Transverse colon (tissue), 4 donors: Measurements from ENCODE around the gene LMX1A. TPM values are rescaled to one million over a fixed set of nuclear protein-coding genes. Genes with fewer than 3 reads are reported as not detected.

Experiments
- DNase-seq: peaks from one replicate; pipeline ENCODE4 v3.0.0-alpha.2; 2019
- H3K27ac ChIP-seq, 4 donors: fragments of 200-600 bp; sonication (generic); 2 replicates each; pipeline ENCODE4 v1.5.1; 2016 to 2018; ENCODE audit warnings: inconsistent platforms in 4 of 4
- H3K27me3 ChIP-seq: fragments of 200-600 bp; sonication (generic); 2 replicates; pipeline ENCODE4 v1.5.1; 2017; ENCODE audit warnings: inconsistent platforms
- H3K36me3 ChIP-seq, 4 donors: fragments of 200-600 bp; sonication (generic); 2 replicates each; pipeline ENCODE4 v1.5.1; 2017 to 2019; ENCODE audit warnings: inconsistent platforms in 4 of 4
- H3K4me1 ChIP-seq, 4 donors: fragments of 200-600 bp; sonication (generic); 2 replicates each; pipeline ENCODE4 v1.5.1; 2017 to 2020; ENCODE audit warnings: inconsistent platforms in 4 of 4
- H3K4me3 ChIP-seq, 4 donors: fragments of 200-600 bp; sonication (generic); 1 replicate in 1 of 4; 2 replicates in 3 of 4; pipeline versions ENCODE4 v1.5.1 to v1.6.1; 2017 to 2019; ENCODE audit warnings: inconsistent platforms in 4 of 4
- H3K9me3 ChIP-seq, 2 donors: fragments of 200-600 bp; sonication (generic); 2 replicates each; pipeline ENCODE4 v1.5.1; 2017 to 2019; ENCODE audit warnings: inconsistent platforms in 2 of 2
- CTCF ChIP-seq, 5 experiments: fragments of 200-600 bp in 3 of 5; fragments of 450-650 bp in 2 of 5; sonication (generic) in 3 of 5; IDR thresholded peaks; 1 replicate in 2 of 5; 2 replicates in 3 of 5; pipeline ENCODE4 v1.5.1; 2016 to 2017; ENCODE audit warnings: antibody characterized with exemption in 5 of 5, inconsistent platforms in 3 of 5, mild to moderate bottlenecking in 2 of 5, moderate library complexity in 1 of 5
- EP300 ChIP-seq: sonication (generic); formaldehyde crosslinking; IDR thresholded peaks from one replicate; pipeline ENCODE4 v1.6.1; 2017; ENCODE audit warnings: antibody characterized with exemption, low read depth
- POLR2A ChIP-seq: fragments of 450-650 bp; IDR thresholded peaks from one replicate; pipeline ENCODE4 v1.6.1; 2016; ENCODE audit warnings: antibody characterized with exemption, mild to moderate bottlenecking, moderate library complexity
- POLR2AphosphoS5 ChIP-seq, 3 donors: sonication (generic); formaldehyde crosslinking; IDR thresholded peaks; one replicate each; pipeline ENCODE4 v1.6.1; 2016; ENCODE audit warnings: antibody characterized with exemption in 3 of 3
- WGBS, 2 donors: methylation state at CpG; one replicate each; pipeline ENCODE4 v1.1.5; 2018; ENCODE audit warnings: low coverage in 1 of 2; 5-methylcytosine and 5-hydroxymethylcytosine counted together
- in situ Hi-C, 4 donors: fragments of 200-750 bp; cut with MboI; loops; one replicate each; pipeline versions ENCODE4 v1.15.0 to v1.15.1; 2017; ENCODE audit warnings: low sequenced_read_pairs in 3 of 4, low pct_ligation_motif_present in 1 of 4, low pct_unique_long_range_greater_than_20kb in 1 of 4
- intact Hi-C: fragments of 100-400 bp; cut with DNase I; formaldehyde crosslinking; loops from one replicate; pipeline ENCODE4 v1.15.1; 2023; ENCODE audit warnings: low total_unique reads
- total RNA-seq, 4 donors: library from RNA; depleted of rRNA; stranded (reverse); fragments of >200 nt; gene quantifications; one replicate each; pipeline ENCODE4 v1.1.0, GENCODE V29; 2016

Gene LMX1A
- total RNA-seq, 4 donors from 2014 or later = 0.41 to 0.79 TPM; not detected in 2

- H3K4me3 ChIP-seq = no peak overlapping the region
- WGBS, 2 donors = 73% methylated on average over 5 of the region's 5 CpGs; no CpG with 5 or more reads in 1 of the 2 donors
- in situ Hi-C loops (no loop called here), intact Hi-C loops (loop anchor here (5.0 kb wide), 2 partner anchors 387 to 1342 kb away; no protein-coding TSS in a partner anchor)
- DNase-seq = no peak
- no peaks in the 10 kb centered on the region for H3K4me1 ChIP-seq
- no peak for TF ChIP-seq POLR2AphosphoS5 (IDR thresholded peaks at IDR 0.05)
- TF ChIP-seq CTCF (IDR thresholded peaks at IDR 0.05) = no peak
- no peak for TF ChIP-seq EP300
- no peak for TF ChIP-seq POLR2A
- H3K36me3 ChIP-seq = no peaks in the 10 kb centered on the region
- no peaks in the 10 kb centered on the region for H3K9me3 ChIP-seq
- no peak overlapping the region for H3K27ac ChIP-seq
- H3K27me3 ChIP-seq = peaks cover 4% of the 10 kb centered on the region
These were observed 107.4 kb downstream of the LMX1A start for GRCh38 chr1:165248969-165249571.

- Histone ChIP-seq H3K4me1 (no peaks in the 10 kb centered on the region), H3K27me3 (peaks cover 12% of the 10 kb centered on the region), H3K4me3 (no peak overlapping the region), H3K9me3 (no peaks in the 10 kb centered on the region), H3K27ac (no peak overlapping the region), H3K36me3 (no peaks in the 10 kb centered on the region)
- DNase-seq = no peak
- intact Hi-C loops (no loop called here), in situ Hi-C loops (no loop called here)
- WGBS, 2 donors = 70 to 72% methylated on average over 4 of the region's 4 CpGs
- no peak for TF ChIP-seq POLR2AphosphoS5 (IDR thresholded peaks at IDR 0.05)
- TF ChIP-seq CTCF (IDR thresholded peaks at IDR 0.05) = no peak
- no peak for TF ChIP-seq POLR2A
- TF ChIP-seq EP300 = no peak
These were observed 114.6 kb downstream of the LMX1A start for GRCh38 chr1:165241952-165242351.

GRCh38 chr1:165241321-165241720, 115.2 kb downstream of the LMX1A start:
- DNase-seq = no peak
- no peak for TF ChIP-seq POLR2AphosphoS5 (IDR thresholded peaks at IDR 0.05)
- no peak for TF ChIP-seq EP300
- TF ChIP-seq CTCF (IDR thresholded peaks at IDR 0.05) = no peak
- TF ChIP-seq POLR2A = no peak
- no peaks in the 10 kb centered on the region for H3K4me1 ChIP-seq
- no peaks in the 10 kb centered on the region for H3K9me3 ChIP-seq
- intact Hi-C loops = no loop called here
- peaks cover 18% of the 10 kb centered on the region for H3K27me3 ChIP-seq
- in situ Hi-C loops = no loop called here
- no peaks in the 10 kb centered on the region for H3K36me3 ChIP-seq
- no peak overlapping the region for H3K27ac ChIP-seq
- no peak overlapping the region for H3K4me3 ChIP-seq
- WGBS, 2 donors = 86 to 100% methylated on average over 2 of the region's 2 CpGs

- 58 to 62% methylated on average over 1 to 4 of the region's 4 CpGs for whole genome bisulfite sequencing, 2 donors
- no peak for TF ChIP-seq POLR2AphosphoS5 (IDR thresholded peaks at IDR 0.05)
- no peak for TF ChIP-seq CTCF (IDR thresholded peaks at IDR 0.05)
- no peak for TF ChIP-seq POLR2A
- TF ChIP-seq EP300 = no peak
These were observed 116.0 kb downstream of the LMX1A start for GRCh38 chr1:165240492-165240891.

More at GRCh38 chr1:165240492-165240891, 116.0 kb downstream of the LMX1A start:
- Histone ChIP-seq H3K27ac (no peak overlapping the region), H3K36me3 (no peaks in the 10 kb centered on the region), H3K9me3 (no peaks in the 10 kb centered on the region), H3K4me3 (no peak overlapping the region), H3K27me3 (peaks cover 27% of the 10 kb centered on the region), H3K4me1 (peaks cover 4 to 8% (median 6%) of the 10 kb centered on the region in 4 donors)
- DNase-seq = no peak
- intact Hi-C loops = no loop called here
- in situ Hi-C loops = no loop called here
